K562 (cell line): Measurements from ENCODE around the gene KCNA2. TPM values are rescaled to one million over a fixed set of nuclear protein-coding genes. Genes with fewer than 3 reads are reported as not detected.

Source experiments
- ATAC-seq: fragments of 200-7000 bp; cut with Tn5 transposase; 3 replicates; pipeline ENCODE4 v1.9.1; 2020; ENCODE audit warnings: moderate library complexity
- BruUV-seq: library from RNA; stranded (reverse); fragments of 400-500 nt; replicated peaks from 2 replicates; lab custom pipeline; 2021; lab: Mats Ljungman, UMichigan
- CTCF ChIA-PET: fragments of 300-600 bp; formaldehyde crosslinking; extraction: SDS; loops from one replicate; lab custom pipeline; 2021; ENCODE audit warnings: low intra/inter-chr PET ratio; lab: Yijun Ruan, JAX
- POLR2A ChIA-PET: fragments of 300-600, 350-650 bp; sonication (Branson Sonifier 250); formaldehyde crosslinking; extraction: SDS; loops from one replicate; lab custom pipeline; 2021; ENCODE audit warnings: antibody characterized with exemption, inconsistent platforms; lab: Yijun Ruan, JAX
- DNase-seq, 4 experiments: peaks; one replicate each; pipeline versions ENCODE4 v3.0.0 to v3.0.0-alpha.2; 2011 to 2018; ENCODE audit warnings: low spot score in 3 of 4, mixed read lengths in 3 of 4; ENCODE audit errors: extremely low read depth in 1 of 4
- FAIRE-seq: peaks from 2 replicates; lab custom pipeline; 2011; peaks lifted over from hg19 to GRCh38; lab: Jason Lieb, UNC
- H2AFZ ChIP-seq: 2 replicates; pipeline ENCODE4 v1.6.0; 2011; ENCODE audit warnings: low read depth, low read length, control low read depth, inconsistent platforms
- H3K27ac ChIP-seq: fragments of 200-600 bp; 3 replicates; pipeline ENCODE4 v1.8.0; 2011; ENCODE audit warnings: low read depth, mild to moderate bottlenecking, control low read depth, inconsistent platforms, low read length, moderate library complexity, mixed read lengths; ENCODE audit errors: extremely low read depth
- H3K27me3 ChIP-seq, 2 experiments: fragments of 300-600 bp in 1 of 2; 2 replicates in 1 of 2; 3 replicates in 1 of 2; pipeline versions ENCODE4 v1.6.0 to v1.8.0; 2011; ENCODE audit warnings: inconsistent platforms in 2 of 2, low read length in 2 of 2, mild to moderate bottlenecking in 1 of 2, mixed read lengths in 1 of 2, moderate library complexity in 1 of 2; ENCODE audit not compliant: control insufficient read depth in 2 of 2, insufficient read depth in 2 of 2
- H3K36me3 ChIP-seq: fragments of 300-600 bp; 3 replicates; pipeline ENCODE4 v1.8.0; 2011; ENCODE audit warnings: mild to moderate bottlenecking, low read length, inconsistent platforms; ENCODE audit not compliant: control insufficient read depth, insufficient read depth
- H3K4me1 ChIP-seq, 2 experiments: fragments of 200-600 bp in 1 of 2; replicated peaks in 1 of 2; 2 replicates in 1 of 2; 3 replicates in 1 of 2; pipeline versions ENCODE4 v1.5.1 to v1.8.0; 2011; ENCODE audit warnings: inconsistent platforms in 2 of 2, low read length in 2 of 2, mild to moderate bottlenecking in 1 of 2, mixed read lengths in 1 of 2, moderate library complexity in 1 of 2; ENCODE audit not compliant: control insufficient read depth in 2 of 2, insufficient read depth in 2 of 2
- H3K4me2 ChIP-seq: 2 replicates; pipeline ENCODE4 v1.6.1; 2011; ENCODE audit warnings: low read length, control low read depth, inconsistent platforms, mixed read lengths; ENCODE audit not compliant: insufficient read depth
- H3K4me3 ChIP-seq: fragments of 200-600 bp; sonication (generic), shearing (Covaris generic); 2 replicates; pipeline ENCODE4 v1.5.1; 2016; ENCODE audit warnings: control low read depth, inconsistent platforms
- H3K79me2 ChIP-seq: fragments of 200-600 bp; 3 replicates; pipeline ENCODE4 v1.8.0; 2011; ENCODE audit warnings: low read length, inconsistent platforms; ENCODE audit not compliant: control insufficient read depth, insufficient read depth
- H3K9ac ChIP-seq, 2 experiments: 2 replicates each; pipeline versions ENCODE4 v1.6.0 to v1.6.1; 2011; ENCODE audit warnings: low read depth in 2 of 2, low read length in 2 of 2, control low read depth in 1 of 2, inconsistent platforms in 1 of 2, mild to moderate bottlenecking in 1 of 2, mixed read lengths in 1 of 2; ENCODE audit not compliant: insufficient read depth in 1 of 2
- H3K9me1 ChIP-seq: one replicate; pipeline ENCODE4 v1.6.0; 2011; ENCODE audit warnings: inconsistent platforms, mild to moderate bottlenecking, low read length, moderate library complexity; ENCODE audit not compliant: control insufficient read depth, insufficient read depth
- H3K9me3 ChIP-seq: replicated peaks from 2 replicates; pipeline ENCODE4 v1.5.1; 2011; ENCODE audit warnings: low read depth, low read length, inconsistent platforms; ENCODE audit not compliant: control insufficient read depth, insufficient read depth
- H4K20me1 ChIP-seq: replicated peaks from 2 replicates; pipeline ENCODE4 v1.6.1; 2011; ENCODE audit warnings: low read length, inconsistent platforms, mixed read lengths; ENCODE audit not compliant: control insufficient read depth, insufficient read depth
- ATF7 ChIP-seq: fragments of 450-650 bp; IDR thresholded peaks from 2 replicates; pipeline ENCODE4 v1.7.1; 2014; ENCODE audit warnings: mild to moderate bottlenecking, moderate library complexity
- CBFA2T3 ChIP-seq: fragments of 450-650 bp; IDR thresholded peaks from 2 replicates; pipeline ENCODE4 v1.6.1; 2017
- CREBBP ChIP-seq: IDR thresholded peaks from one replicate; pipeline ENCODE4 v1.6.1; 2012; ENCODE audit warnings: low read depth, mild to moderate bottlenecking, control low read depth, inconsistent platforms, low read length
- EHMT2 ChIP-seq: fragments of 450-650 bp; IDR thresholded peaks from 2 replicates; pipeline ENCODE4 v1.6.1; 2018; ENCODE audit warnings: antibody characterized with exemption
- ERF ChIP-seq: fragments of 450-650 bp; formaldehyde crosslinking; IDR thresholded peaks from 2 replicates; pipeline ENCODE4 v1.4.0; 2020; ENCODE audit warnings: mild to moderate bottlenecking, mixed read lengths
- ESRRA ChIP-seq: fragments of 450-650 bp; IDR thresholded peaks from 2 replicates; pipeline ENCODE4 v1.6.1; 2014; ENCODE audit warnings: low read depth, mild to moderate bottlenecking, moderate library complexity, borderline replicate concordance
- HDGF ChIP-seq: fragments of 450-650 bp; IDR thresholded peaks from 2 replicates; pipeline ENCODE4 v1.6.1; 2016
- TCF15 ChIP-seq: fragments of 250-450 bp; sonication (Bioruptor Pico); IDR thresholded peaks from 2 replicates; pipeline ENCODE4 v1.8.0; 2022; ENCODE audit warnings: moderate library complexity, mild to moderate bottlenecking, inconsistent platforms
- ZFP91 ChIP-seq: sonication (generic); formaldehyde crosslinking; IDR thresholded peaks from 2 replicates; pipeline ENCODE4 v1.8.0; 2022; ENCODE audit warnings: mild to moderate bottlenecking, missing genetic modification reagents
- ZNF354B ChIP-seq: fragments of 250-450 bp; sonication (Bioruptor Pico); IDR thresholded peaks from 2 replicates; pipeline ENCODE4 v1.4.0; 2020
- in situ Hi-C: fragments of 300-500 bp; cut with MboI; formaldehyde crosslinking; loops from 4 replicates; pipeline ENCODE4 v1.15.0; 2018; ENCODE audit warnings: inconsistent platforms, mixed read lengths
- intact Hi-C: fragments of 100-400 bp; cut with micrococcal nuclease; formaldehyde crosslinking; loops from 2 replicates; pipeline ENCODE4 v1.14.2; 2022
- polyA plus RNA-seq, 8 experiments: library from polyadenylated mRNA; depleted of rRNA in 4 of 8; stranded (reverse) in 5 of 8; unstranded in 3 of 8; fragments of >200 nt; fragmentation: Nextera tagmentation in 2 of 8; fragmentation: Illumina TruSeq in 1 of 8; extraction: Ambion mirVana in 2 of 8; extraction: Trizol in 1 of 8; gene quantifications; 2 replicates each; pipeline versions ENCODE4 v1.2.1 to v1.2.3, GENCODE V29; 2011 to 2014; ENCODE audit warnings: inconsistent platforms in 1 of 8, missing spikeins in 1 of 8
- total RNA-seq, 7 experiments: library from RNA; depleted of rRNA in 6 of 7; stranded (reverse); fragments of >200 nt in 6 of 7; fragmentation: Illumina TruSeq in 2 of 7; extraction: Trizol in 2 of 7; gene quantifications; 2 replicates each; pipeline versions ENCODE4 v1.2.1 to v1.2.3, GENCODE V29; 2011 to 2021; ENCODE audit warnings: low replicate concordance in 1 of 7

Gene KCNA2
- total and polyA plus RNA-seq, 9 of the 15 experiments (the other 6 are each of a cell fraction or from before 2014, with no cell fraction given) = not detected

GRCh38 chr1:110579460-110579859, 26.7 kb downstream of the KCNA2 start (continued):
- no peak for TF ChIP-seq ZFP91 (CRISPR knock-in tag)
- TF ChIP-seq ATF7 = no peak
- no peak for TF ChIP-seq ZNF354B
- TF ChIP-seq ESRRA = no peak
- no peak for TF ChIP-seq CBFA2T3
- no peak for TF ChIP-seq ERF (CRISPR knock-in tag)
- TF ChIP-seq EHMT2 = no peak
- TF ChIP-seq HDGF = no peak

GRCh38 chr1:110576441-110576840, 29.7 kb downstream of the KCNA2 start:
- H3K4me2 ChIP-seq = no peak overlapping the region
- peaks cover 0 to 3% of the 10 kb centered on the region in 2 experiments; a peak in 1 of 5 replicates for H3K27me3 ChIP-seq
- ATAC-seq (no peak), DNase-seq (no peak), FAIRE-seq (no peak)
- H3K9me3 ChIP-seq = no peaks in the 10 kb centered on the region
- no peak overlapping the region for H3K4me3 ChIP-seq
- H3K27ac ChIP-seq = no peak overlapping the region
- intact Hi-C loops = no loop called here
- H3K79me2 ChIP-seq = no peaks in the 10 kb centered on the region
- POLR2A ChIA-PET = interaction anchor here (0.6 kb wide), 1 partner anchor 303 kb away, joined by 3 read pairs; no protein-coding TSS in a partner anchor
- BruUV-seq = no TSS peak
- no peaks in the 10 kb centered on the region for H4K20me1 ChIP-seq
- no peak overlapping the region for H3K9ac ChIP-seq
- H2AFZ ChIP-seq = no peak overlapping the region
- H3K9me1 ChIP-seq = no peaks in the 10 kb centered on the region
- H3K36me3 ChIP-seq = no peaks in the 10 kb centered on the region
- no peak for TF ChIP-seq TCF15 (CRISPR knock-in tag)
- peak; percentile 77 for TF ChIP-seq CREBBP
- H3K4me1 ChIP-seq = no peaks in the 10 kb centered on the region
- in situ Hi-C loops = no loop called here
- CTCF ChIA-PET = no interaction called here
